ENCODE measurements around the gene PRKAR1B.

The PRKAR1B gene

GRCh38 chr7:690478-691360 is 36.4 kb downstream of the PRKAR1B start:
- DNase-seq, result no peak

- no peak for DNase-seq
These were observed 41.5 kb downstream of the PRKAR1B start for GRCh38 chr7:685540-685939.

GRCh38 chr7:684416-684815 is 42.7 kb downstream of the PRKAR1B start:
- no peak for DNase-seq

- no peak for DNase-seq
These were observed 43.4 kb downstream of the PRKAR1B start for GRCh38 chr7:683526-684205.

- DNase-seq, result no peak
These were observed 44.3 kb downstream of the PRKAR1B start for GRCh38 chr7:682810-683209.

- DNase-seq, result no peak
These were observed 45.4 kb downstream of the PRKAR1B start for GRCh38 chr7:681551-682307.

- DNase-seq, result no peak
These were observed 46.5 kb downstream of the PRKAR1B start for GRCh38 chr7:680411-681127.

GRCh38 chr7:676972-677385 is 50.1 kb downstream of the PRKAR1B start:
- DNase-seq, result no peak

GRCh38 chr7:676246-676971 is 50.7 kb downstream of the PRKAR1B start:
- DNase-seq, result no peak

GRCh38 chr7:674454-675410 is 52.3 kb downstream of the PRKAR1B start:
- no peak for DNase-seq

- no peak for DNase-seq
These were observed 53.2 kb downstream of the PRKAR1B start for GRCh38 chr7:673681-674453.

- DNase-seq, result no peak
These were observed 54.2 kb downstream of the PRKAR1B start for GRCh38 chr7:672891-673290.

GRCh38 chr7:671415-672042 is 55.6 kb downstream of the PRKAR1B start:
- DNase-seq, result no peak

GRCh38 chr7:670501-671390 is 56.3 kb downstream of the PRKAR1B start:
- no peak for DNase-seq

GRCh38 chr7:668958-669357 is 58.1 kb downstream of the PRKAR1B start:
- DNase-seq, result no peak

- no peak for DNase-seq
These were observed 58.7 kb downstream of the PRKAR1B start for GRCh38 chr7:668139-668931.

GRCh38 chr7:666454-667292 is 60.4 kb downstream of the PRKAR1B start:
- no peak for DNase-seq

All from stimulated activated CD4-positive, alpha-beta T cell treated with anti-CD3 and anti-CD28 coated beads, Interleukin-4, amount 100 ng/mL, for 4 hours (primary cell).